Activated naive CD4-positive, alpha-beta T cell treated with Interleukin-2 at 50 U/mL for 16 hours (primary cell): ENCODE measurements around the gene FAM13B.
"Not testable (repeated sequence)": the region's sequence is repeated elsewhere in the genome, so short reads cannot be mapped to it uniquely, and the experiment has no call there.

ENCODE experiments used
- DNase-seq: peaks from one replicate; pipeline ENCODE4 v3.0.0-alpha.2; 2020

The FAM13B gene

GRCh38 chr5:138032572-138033385 lies at the start of gene FAM13B:
Gene FAM13B (minus strand): TSS chr5:138033079. CDS start chr5:138019111, 13,968 bp downstream.
- DNase-seq, result peak; percentile 77

GRCh38 chr5:138082033-138082432 lies 49.2 kb upstream of the FAM13B start:
- DNase-seq, result no peak

DNA sequence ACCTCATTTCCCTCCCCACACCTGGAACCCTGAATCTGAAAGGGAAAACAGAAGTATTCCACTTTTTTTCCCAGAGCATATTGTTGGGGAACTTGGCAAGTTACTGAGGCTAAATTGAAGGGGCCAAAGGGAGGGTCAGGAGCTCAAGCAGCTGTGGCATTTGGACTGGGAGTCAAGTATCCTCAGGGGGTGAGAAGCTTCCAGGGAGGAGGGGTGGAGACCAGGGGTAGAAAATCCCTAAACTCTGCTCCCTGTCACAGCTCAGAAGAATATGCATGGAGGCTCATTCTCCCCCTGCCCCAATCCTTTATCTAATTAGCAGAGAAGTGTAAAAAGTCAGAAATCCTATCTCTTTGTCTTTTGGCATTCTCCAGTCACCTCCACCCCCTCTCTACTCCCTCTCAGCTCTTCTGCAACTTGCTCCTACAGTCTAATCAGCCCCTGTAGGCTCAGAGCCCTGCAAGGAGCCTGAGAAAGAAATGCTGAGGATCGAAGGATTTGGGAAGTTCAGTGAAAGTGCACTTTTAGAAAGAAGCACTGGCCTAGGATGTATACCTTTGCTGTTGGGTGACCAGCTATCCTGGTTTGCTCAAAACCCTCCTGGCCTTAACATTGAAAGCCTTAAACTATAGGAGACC lies 45.2 kb upstream of the FAM13B start:
- DNase-seq, result no peak

DNA sequence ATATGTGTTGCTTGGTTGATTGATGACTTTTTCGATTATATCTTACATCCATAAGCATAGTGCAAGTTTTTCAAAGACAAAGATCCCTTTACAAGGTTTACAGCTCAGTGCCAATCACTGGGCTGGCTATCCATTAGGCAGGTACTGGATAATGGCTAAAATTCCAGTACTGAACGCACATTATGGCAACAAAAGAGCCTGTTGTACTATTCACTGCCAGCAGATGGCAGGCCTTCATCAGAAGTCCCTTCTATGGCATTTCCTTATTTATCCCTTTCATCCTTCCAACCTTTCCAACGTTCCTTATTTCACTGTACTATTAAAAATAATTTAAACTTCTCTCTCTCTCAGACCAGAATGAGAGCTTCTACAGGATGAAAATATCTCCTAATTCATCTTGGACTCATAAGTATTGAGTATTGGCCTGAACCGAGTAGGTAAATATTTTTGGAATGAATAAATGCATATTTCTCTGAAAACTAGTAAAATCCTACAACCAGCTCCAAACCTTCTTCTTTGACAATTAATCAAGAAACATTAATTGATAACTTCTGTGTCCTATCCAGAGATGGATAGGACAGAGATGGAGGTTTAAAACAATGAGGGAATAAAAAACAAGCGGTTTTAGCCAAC lies 44.3 kb upstream of the FAM13B start:
- peak; percentile 44 for DNase-seq

- DNase-seq, result not testable (repeated sequence)
Measured at GRCh38 chr5:138070026-138070425, 37.1 kb upstream of the FAM13B start.

GRCh38 chr5:138068742-138069600 lies 36.1 kb upstream of the FAM13B start:
- peak; percentile 73 for DNase-seq

- DNase-seq, result no peak
Measured at GRCh38 chr5:138067945-138068344, 35.1 kb upstream of the FAM13B start.

DNA sequence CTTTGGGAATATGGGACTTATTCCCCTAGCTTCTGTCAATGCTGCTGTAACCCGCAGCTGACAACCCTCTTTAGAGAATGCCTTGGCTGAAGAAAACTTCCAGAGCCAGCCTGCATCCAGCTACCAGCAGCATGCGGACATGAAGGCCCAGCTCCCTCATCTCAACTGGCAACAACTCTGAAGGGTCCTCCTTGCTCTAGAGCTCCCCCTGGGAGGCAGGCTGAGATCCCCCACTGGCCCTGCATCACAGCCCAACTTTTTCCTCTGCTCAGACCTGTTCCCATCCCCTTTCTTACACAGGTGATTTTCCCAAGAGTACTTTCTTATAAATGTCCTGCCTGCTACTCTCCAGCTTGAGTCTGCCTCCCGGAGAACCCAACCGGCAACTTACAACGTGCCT lies 32.2 kb upstream of the FAM13B start:
- DNase-seq, result peak; percentile 5

DNA sequence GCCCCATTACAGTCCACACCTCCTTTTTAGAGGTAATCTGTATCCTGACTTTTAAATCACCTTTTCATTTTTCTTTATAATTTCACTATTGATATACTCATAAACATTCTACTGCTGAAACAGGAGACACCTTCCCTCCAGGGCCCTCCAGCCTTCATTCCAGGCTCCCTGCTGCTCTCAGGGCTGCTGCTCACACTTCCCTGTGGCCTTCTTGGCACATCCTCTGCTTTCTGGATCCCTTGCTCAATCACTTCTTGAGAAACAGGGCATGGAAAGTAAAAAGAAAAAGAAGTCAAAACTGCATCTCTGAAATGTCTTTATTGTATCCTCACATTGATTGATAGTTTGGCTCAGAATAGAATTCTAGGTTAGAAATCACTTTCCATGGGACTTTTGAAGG lies 31.6 kb upstream of the FAM13B start:
- no peak for DNase-seq

GRCh38 chr5:138054847-138055558 lies 22.1 kb upstream of the FAM13B start:
- DNase-seq, result no peak

GRCh38 chr5:138054206-138054605 lies 21.3 kb upstream of the FAM13B start:
- no peak for DNase-seq

DNA sequence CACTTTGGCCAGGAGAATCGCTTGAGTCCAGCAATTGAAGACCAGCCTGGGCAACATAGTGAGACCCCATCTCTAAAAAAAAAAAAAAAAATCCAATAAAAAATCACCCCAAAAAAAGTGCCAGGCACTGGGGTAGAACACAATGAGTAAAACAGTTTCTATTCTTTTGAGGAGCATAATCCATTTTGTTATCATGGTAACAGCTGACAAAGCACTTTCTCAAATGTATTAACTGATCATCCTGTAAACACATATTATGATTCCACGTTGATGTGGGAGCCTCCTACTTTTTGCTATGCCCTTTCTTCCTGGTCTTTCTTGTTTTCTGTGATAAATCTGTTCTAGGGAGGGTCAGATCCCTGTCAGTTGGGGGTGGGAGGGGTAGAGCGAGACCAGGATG lies 20.7 kb upstream of the FAM13B start:
- no peak for DNase-seq

- not testable (repeated sequence) for DNase-seq
Measured at GRCh38 chr5:138052718-138053117, 19.8 kb upstream of the FAM13B start.

- no peak for DNase-seq
Measured at GRCh38 chr5:138051441-138052296, 18.8 kb upstream of the FAM13B start.

DNA sequence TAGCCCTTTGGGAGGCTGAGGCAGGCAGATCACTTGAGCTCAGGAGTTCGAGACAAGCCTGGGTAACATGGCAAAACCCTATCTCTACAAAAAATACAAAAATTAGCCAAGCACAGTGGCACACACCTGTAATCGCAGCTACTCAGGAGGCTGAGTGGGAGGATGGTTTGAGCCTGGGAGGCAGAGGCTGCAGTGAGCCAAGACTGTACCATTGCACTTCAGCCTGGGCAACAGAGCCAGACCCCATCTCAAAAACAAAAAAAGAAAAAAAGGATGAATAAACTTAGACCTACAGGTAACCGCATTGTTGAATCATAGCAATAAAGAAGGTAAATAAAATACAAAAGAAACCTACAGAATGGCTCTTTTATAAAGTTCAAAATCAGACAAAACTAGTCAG lies 12.4 kb upstream of the FAM13B start:
- DNase-seq, result not testable (repeated sequence)

DNA sequence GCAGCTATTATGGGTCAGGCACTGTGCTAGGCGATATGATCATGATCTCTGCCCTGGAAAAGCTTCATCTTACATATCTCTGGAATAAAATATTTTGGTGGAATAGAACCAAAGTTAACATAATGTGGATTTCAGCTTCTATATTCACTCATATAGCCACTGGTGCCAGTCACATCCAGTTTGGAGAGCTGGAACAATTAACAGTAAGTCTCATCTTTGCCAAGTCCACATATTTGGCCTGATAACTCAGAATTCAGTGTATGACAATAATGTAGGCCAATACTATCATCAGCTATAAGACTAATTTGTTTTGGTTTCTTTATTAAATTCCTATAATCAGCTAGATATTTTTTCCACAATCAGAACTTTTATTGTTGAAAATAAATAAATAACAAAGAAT lies 5.9 kb upstream of the FAM13B start:
- DNase-seq, result no peak

DNA sequence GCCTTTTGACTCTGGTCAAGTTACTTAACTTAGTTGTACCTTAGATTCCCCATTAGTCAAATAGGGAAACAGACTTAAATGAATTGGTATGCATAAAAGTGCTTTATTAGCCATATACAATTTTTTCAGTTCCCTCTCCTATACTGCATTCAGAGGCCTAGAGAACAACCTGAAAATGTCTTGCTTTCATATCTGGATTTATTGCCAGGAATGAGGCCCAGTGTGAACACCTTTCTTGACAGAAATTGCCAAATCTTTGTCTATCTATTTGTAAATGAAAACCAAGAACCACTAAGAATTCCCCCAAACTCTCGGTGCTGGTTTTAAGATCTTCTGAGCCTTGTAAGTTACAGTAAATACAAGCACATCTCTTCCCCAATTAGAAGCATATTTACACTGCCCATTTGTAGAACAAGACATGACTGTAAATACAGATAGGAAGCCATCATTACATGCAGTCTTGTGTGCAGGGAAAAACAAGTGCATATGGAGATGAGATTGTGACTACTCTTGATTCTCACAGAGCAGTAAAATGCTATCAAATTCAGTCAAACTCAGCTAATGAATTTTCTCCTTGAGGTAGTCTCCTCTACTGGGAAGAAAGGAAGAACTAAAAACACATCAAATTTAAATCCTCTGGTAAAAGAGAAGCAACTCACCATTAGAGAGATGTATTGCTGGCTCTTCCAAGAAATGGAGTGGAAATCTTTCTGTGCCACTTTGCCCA lies 5.2 kb upstream of the FAM13B start:
- DNase-seq, result no peak

DNA sequence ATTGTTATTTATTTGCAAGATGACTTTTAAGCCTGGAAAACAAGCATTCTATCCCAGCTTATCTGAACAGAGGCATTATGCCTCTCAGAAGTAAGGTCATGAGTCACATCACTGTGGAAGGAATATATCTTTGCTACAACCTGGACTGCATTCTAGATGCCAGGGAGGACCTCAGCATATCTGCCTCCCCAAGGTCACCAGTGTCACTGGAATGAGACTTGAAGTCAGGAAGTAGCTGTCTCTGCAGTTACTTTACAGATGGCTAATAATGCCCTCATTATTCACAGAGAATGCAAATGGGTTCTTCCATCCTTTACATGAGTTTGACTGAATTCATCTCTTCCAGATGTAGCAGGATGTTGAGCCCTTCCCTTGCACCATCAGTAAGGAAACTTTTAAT lies 4.4 kb upstream of the FAM13B start:
- no peak for DNase-seq

GRCh38 chr5:138035605-138036537 lies 3.0 kb upstream of the FAM13B start:
- DNase-seq, result peak; percentile 61
